Measurements from ENCODE around the gene AATK. TPM values are rescaled to one million over a fixed set of nuclear protein-coding genes. Genes with fewer than 3 reads are reported as not detected.
A peak's percentile ranks its signal among the peaks of the same experiment; 100 is the strongest.

Gene AATK
- total and polyA plus RNA-seq, 2 of the 13 experiments (the other 11 are each of a cell fraction or from before 2014, with no cell fraction given): 2.9 to 8.4 TPM

- TF ChIP-seq, protein P1, sequence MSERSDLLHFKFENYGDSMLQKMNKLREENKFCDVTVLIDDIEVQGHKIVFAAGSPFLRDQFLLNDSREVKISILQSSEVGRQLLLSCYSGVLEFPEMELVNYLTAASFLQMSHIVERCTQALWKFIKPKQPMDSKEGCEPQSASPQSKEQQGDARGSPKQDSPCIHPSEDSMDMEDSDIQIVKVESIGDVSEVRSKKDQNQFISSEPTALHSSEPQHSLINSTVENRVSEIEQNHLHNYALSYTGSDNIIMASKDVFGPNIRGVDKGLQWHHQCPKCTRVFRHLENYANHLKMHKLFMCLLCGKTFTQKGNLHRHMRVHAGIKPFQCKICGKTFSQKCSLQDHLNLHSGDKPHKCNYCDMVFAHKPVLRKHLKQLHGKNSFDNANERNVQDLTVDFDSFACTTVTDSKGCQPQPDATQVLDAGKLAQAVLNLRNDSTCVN (CRISPR knock-in tag; IDR thresholded peaks at IDR 0.05; ENCODE audit: borderline replicate concordance): no peak
- TF ChIP-seq, protein P2, sequence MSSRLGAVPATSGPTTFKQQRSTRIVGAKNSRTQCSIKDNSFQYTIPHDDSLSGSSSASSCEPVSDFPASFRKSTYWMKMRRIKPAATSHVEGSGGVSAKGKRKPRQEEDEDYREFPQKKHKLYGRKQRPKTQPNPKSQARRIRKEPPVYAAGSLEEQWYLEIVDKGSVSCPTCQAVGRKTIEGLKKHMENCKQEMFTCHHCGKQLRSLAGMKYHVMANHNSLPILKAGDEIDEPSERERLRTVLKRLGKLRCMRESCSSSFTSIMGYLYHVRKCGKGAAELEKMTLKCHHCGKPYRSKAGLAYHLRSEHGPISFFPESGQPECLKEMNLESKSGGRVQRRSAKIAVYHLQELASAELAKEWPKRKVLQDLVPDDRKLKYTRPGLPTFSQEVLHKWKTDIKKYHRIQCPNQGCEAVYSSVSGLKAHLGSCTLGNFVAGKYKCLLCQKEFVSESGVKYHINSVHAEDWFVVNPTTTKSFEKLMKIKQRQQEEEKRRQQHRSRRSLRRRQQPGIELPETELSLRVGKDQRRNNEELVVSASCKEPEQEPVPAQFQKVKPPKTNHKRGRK (CRISPR knock-in tag; IDR thresholded peaks at IDR 0.05): no peak
- TF ChIP-seq FOSL1 (CRISPR knock-in tag; IDR thresholded peaks at IDR 0.05; ENCODE audit: borderline replicate concordance): no peak
- TF ChIP-seq SMC3 (IDR thresholded peaks at IDR 0.05; ENCODE audit: low read length): no peak
- peak; percentile 74 for TF ChIP-seq AGO1 (IDR thresholded peaks at IDR 0.05; ENCODE audit: low read depth, low read length, poor library complexity, severe bottlenecking)
- TF ChIP-seq ZNF660 (CRISPR knock-in tag; IDR thresholded peaks at IDR 0.05; ENCODE audit: borderline replicate concordance, low read depth): no peak
- TF ChIP-seq MXI1 (IDR thresholded peaks at IDR 0.05; ENCODE audit: borderline replicate concordance, low read depth, low read length): no peak
- no peak for TF ChIP-seq ZNF224 (CRISPR knock-in tag; IDR thresholded peaks at IDR 0.05)
- peak; percentile 43; the same call in 1 of the 2 replicates for TF ChIP-seq HOXA3 (CRISPR knock-in tag; IDR thresholded peaks at IDR 0.05)
- no peak for TF ChIP-seq SAFB2 (CRISPR knock-in tag; IDR thresholded peaks at IDR 0.05; ENCODE audit: borderline replicate concordance, low read depth)
- TF ChIP-seq, protein P3, sequence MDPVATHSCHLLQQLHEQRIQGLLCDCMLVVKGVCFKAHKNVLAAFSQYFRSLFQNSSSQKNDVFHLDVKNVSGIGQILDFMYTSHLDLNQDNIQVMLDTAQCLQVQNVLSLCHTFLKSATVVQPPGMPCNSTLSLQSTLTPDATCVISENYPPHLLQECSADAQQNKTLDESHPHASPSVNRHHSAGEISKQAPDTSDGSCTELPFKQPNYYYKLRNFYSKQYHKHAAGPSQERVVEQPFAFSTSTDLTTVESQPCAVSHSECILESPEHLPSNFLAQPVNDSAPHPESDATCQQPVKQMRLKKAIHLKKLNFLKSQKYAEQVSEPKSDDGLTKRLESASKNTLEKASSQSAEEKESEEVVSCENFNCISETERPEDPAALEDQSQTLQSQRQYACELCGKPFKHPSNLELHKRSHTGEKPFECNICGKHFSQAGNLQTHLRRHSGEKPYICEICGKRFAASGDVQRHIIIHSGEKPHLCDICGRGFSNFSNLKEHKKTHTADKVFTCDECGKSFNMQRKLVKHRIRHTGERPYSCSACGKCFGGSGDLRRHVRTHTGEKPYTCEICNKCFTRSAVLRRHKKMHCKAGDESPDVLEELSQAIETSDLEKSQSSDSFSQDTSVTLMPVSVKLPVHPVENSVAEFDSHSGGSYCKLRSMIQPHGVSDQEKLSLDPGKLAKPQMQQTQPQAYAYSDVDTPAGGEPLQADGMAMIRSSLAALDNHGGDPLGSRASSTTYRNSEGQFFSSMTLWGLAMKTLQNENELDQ (CRISPR knock-in tag; IDR thresholded peaks at IDR 0.05; ENCODE audit: borderline replicate concordance): no peak
- no peak for TF ChIP-seq ARNT2 (CRISPR knock-in tag; IDR thresholded peaks at IDR 0.05; ENCODE audit: low read depth)
- TF ChIP-seq ZNF33B (CRISPR knock-in tag; IDR thresholded peaks at IDR 0.05): no peak
- TF ChIP-seq RNF2 (conservative IDR thresholded peaks at IDR 0.05; ENCODE audit: low read depth): no peak
- no peak for TF ChIP-seq ZNF713 (CRISPR knock-in tag; IDR thresholded peaks at IDR 0.05)
- TF ChIP-seq ZNF572 (CRISPR knock-in tag; IDR thresholded peaks at IDR 0.05): no peak
- TF ChIP-seq, protein P4, sequence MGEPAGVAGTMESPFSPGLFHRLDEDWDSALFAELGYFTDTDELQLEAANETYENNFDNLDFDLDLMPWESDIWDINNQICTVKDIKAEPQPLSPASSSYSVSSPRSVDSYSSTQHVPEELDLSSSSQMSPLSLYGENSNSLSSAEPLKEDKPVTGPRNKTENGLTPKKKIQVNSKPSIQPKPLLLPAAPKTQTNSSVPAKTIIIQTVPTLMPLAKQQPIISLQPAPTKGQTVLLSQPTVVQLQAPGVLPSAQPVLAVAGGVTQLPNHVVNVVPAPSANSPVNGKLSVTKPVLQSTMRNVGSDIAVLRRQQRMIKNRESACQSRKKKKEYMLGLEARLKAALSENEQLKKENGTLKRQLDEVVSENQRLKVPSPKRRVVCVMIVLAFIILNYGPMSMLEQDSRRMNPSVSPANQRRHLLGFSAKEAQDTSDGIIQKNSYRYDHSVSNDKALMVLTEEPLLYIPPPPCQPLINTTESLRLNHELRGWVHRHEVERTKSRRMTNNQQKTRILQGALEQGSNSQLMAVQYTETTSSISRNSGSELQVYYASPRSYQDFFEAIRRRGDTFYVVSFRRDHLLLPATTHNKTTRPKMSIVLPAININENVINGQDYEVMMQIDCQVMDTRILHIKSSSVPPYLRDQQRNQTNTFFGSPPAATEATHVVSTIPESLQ (CRISPR knock-in tag; conservative IDR thresholded peaks at IDR 0.05): no peak
- TF ChIP-seq PBX2 (CRISPR knock-in tag; IDR thresholded peaks at IDR 0.05): no peak
- TF ChIP-seq KDM4B (CRISPR knock-in tag; IDR thresholded peaks at IDR 0.05): no peak
- TF ChIP-seq ZNF496 (CRISPR knock-in tag; IDR thresholded peaks at IDR 0.05; ENCODE audit: insufficient replicate concordance): no peak
- no peak for TF ChIP-seq MYC (CRISPR knock-in tag; IDR thresholded peaks at IDR 0.05; ENCODE audit: borderline replicate concordance)
Measured at GRCh38 chr17:81119223-81120148, 46.5 kb downstream of the AATK start (continued).

All from HepG2 (cell line).